ENCODE measurements around the gene ADGRD1.

Gene ADGRD1

DNA sequence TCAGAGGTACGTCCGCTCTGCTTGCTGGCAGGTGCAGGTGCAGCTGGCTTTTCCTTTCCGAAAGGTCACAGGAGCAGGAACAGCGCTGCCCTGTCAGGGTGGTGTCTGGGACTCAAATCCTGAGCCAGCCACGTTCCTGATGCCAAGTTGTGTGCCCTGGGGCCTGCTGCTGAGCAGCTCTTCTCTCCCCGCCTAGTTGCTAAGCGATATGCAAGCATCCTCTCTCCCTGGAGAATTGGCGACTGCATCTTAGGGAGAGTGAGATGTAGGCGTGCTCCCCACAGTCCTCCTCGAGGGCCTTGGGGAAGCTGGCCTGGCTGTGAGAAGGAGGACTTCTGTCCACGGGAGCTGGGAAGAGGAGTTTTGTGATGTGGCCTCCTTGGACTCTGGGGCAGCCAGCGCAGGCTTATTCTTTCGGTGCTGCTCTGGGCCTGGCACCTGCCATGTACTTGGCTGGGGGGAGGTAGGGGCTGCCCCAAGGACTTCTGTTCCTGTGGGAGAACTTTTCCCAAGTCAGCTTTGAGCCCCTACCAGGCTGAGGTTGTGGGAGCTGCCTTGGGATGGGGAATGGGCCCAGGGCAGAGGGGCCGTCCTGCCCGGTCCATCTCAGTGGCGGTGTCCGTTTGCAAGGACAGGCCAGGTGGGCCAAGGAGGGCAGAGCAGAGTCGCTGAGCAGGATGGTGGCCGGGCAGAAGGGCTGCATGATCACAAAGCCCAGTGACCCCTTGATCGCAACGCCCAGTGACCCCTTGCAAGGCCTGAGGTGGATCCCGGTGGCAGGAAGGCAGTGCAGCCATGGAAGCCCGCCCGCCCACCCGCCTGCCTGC lies 183.5 kb downstream of the ADGRD1 start:
- DNase-seq (ENCODE audit: low spot score): no peak

DNA sequence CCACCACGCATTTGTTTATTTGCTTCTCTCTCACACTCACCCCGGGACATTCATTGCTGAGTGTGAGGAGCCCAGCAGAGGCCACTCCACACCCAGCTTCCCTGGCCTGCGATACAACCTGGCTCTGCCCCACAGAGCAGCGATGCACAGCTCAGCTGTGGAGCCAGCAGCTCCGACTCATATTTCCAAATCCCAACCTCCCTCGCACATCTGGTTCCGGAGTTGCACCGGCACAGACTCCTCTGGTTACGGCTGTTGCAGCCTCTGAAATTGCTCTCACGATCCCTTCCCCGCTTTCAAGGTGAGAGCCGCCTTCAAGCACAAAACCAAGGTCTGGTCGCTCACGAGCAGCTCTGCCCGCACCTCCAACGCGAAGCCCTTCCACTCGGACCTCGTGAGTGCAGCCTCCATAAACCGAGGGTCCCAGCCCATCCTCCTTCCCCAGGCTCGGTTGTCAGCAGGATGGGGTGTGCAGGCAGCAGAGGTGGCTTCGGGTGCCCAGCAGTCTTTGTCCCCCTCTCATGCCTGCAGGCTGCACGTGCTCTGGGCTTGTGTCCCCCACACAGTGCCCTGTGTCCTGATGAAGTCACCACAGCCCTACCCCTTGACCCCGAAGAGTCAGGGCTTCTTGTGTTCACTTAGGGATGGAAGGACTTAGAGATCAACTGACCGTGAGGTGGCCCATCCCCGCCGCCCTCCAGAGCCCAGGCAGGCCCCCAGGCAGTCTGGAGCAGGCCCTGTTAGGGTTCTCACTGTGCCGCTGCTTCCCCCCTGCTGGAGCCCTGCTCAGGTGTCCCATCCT lies 184.3 kb downstream of the ADGRD1 start:
- no peak for DNase-seq (ENCODE audit: low spot score)

DNA sequence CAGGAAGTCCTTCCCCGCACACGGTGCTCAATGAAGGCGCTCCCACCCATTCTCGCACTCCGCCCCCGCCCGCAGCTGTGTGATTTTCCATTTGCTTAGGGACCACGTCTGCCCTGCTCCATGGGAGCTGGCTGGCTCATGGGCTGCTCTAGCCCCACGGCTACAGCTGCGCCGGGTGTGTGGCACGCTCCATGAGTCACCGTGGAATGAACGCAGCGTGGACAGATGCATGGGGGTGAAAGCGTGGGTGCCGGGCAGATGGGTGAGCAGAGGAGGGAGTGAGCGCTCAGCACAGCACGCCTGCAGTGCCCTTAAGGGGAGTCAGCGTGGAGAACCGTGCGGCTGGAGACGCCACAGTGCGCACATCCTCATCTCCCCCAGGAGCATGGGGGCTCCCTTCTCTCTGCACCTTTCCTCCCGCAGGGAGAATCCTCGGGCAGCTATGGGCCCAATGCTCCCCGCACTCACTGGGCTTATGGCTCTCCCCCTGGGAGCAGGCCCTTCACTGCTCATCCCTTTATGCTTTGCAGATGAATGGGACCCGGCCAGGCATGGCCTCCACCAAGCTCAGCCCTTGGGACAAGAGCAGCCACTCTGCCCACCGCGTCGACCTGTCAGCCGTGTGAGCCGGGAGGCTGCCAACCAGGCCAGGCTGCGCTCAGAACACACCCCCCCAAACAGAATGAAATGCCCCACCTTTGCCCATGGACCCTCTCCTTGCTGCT lies 185.1 kb downstream of the ADGRD1 start:
- DNase-seq (ENCODE audit: low spot score): no peak

DNA sequence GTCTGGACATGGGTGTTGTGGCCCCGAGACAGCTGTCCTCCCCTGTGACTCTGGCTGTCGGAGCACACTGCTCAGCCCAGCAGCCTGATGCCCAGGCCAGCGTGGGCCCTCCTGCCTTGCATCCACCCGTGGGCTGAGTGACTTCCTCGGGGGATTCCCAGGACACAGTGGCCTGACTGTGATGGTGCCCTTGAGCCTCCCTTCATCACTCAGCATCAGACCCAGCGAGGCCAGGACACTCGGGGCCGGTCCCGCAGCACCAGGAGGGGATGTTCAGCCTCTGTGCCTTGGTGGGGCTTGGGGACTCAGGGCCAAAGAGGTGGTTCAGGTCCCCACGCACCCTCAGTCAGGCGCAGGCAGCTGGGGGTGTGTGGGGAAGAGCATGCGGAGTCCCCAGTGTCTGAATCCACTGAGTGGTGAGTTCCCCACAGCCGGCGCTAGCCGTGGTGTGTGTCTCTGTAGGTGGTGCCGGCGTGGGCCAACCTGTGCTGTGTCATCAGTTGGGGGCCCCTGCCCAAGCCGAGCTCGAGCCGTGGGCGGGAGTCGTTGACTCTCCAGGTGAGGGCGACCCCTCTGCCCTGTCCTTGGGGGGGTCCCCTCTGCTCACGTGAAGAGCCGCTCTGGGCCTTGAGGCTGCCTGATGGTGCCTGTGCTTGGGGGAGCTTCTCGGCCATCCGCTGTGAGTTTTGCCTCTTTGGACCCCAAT lies 185.8 kb downstream of the ADGRD1 start:
- DNase-seq (ENCODE audit: low spot score): no peak

DNA sequence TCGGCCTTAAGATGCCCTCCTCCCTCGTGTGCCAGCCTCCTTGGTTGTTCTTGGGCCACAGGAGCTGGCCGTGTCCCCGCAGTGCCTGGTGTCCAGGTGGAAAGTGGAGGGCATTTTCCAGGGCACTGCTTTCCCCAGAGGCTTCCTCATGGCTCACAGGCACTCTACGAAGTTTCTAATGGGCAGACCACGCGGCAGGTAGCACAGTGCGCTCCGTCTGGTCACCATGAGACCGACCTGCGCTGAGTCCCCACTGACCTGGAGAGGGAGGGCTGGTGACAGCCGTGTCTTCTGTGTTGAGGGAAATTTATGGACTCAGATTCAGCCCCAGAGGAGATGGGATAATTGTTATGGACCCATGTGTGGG lies 186.3 kb downstream of the ADGRD1 start:
- DNase-seq (ENCODE audit: low spot score): no peak

DNA sequence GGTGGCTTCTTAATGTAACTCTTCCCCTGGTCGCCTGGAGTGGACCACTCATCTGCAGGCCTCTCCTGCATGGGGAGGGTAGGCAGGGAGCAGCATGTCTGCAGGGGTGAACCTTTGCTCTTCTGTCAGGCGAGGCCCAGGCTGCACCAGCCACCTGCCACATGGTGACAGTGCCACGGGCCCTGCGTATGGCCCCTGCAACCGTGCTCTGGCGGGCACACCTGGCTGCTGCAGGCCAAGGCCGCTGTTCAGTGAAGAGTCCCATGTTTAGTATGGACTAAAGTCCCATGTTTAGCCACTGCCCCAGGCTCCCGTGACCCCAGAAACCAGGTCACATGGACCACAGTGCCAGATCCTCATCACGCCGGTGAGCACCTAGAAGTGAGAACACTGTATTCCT lies 187.0 kb downstream of the ADGRD1 start:
- no peak for DNase-seq (ENCODE audit: low spot score)

DNA sequence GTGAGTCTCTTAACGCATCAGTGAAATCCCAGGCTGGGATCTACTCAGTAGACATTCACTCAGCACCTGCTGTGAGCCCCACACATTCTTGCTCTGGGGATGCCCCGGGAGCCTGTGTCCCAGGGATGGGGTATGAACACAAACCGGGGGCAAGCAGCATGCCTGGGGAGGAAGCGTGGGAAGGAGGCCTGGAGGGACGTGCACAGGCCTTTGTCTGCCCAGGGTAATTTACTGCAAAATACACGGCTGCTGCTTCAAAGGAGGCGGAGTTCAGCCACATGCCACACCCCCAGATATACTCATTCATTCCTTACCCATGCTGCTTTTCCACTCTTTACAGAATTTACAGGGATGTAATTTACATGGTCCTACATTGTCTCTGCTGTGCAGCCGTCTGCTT lies 187.8 kb downstream of the ADGRD1 start:
- DNase-seq (ENCODE audit: low spot score): no peak

DNA sequence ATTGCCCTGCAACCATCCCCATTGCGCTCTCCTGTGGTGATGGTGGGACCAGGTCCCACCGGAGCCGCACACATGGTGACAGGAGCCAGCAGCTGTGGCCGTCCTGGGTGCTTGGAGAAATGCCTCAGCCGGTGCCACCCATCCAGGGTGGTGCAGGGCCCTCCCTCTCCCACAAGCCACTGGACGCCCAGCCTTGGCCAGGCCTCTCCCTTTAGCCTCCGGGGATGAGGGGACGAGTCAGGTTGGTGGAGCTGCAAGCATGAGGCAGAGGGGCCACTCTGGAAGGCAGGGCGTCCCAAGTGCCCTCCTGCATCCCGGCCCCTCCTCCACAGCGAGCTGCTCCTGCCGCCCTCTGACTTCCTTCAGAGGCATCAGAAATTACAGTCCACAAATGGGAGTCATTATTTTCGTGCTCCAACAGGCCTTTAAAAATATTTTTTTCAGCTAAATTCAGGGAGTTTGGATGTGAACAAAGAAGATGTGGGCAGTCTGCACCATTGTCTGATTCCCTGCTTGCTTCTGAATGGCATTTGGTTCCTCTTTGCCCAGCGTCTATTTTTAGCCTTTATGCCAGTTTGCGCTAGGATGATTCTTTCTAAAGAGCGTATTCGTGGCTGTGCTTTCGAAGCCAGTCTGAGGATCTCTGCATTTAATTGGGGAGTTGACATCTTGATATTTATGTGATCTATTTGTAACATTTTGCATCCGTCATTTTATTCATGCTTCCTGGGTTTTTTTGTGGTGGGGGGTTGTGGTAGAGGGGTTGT lies 189.4 kb downstream of the ADGRD1 start:
- no peak for DNase-seq (ENCODE audit: low spot score)

DNA sequence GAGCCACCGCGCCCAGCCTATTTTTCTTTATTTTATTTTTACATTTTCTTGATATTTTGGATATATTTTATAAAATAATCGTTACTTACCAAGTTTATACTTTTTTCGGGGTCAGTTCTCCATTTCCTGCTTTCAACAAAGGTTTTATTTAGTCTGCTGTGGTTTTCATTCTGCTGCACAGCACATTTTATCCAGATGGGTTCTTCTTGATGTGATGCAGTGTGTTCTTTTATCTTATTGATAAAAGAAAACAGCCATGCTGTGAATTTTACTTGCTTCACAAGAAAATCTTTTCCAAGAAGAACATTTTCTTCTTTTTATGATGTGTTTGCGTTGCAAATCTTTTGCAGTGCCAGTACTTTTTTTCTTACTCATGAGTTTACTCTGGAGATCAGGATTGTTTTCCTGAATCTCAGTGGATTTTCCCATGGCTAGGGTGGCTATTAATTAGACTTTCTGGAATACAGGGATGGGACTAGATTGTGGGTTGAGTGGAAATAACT lies 192.5 kb downstream of the ADGRD1 start:
- no peak for DNase-seq (ENCODE audit: low spot score)

DNA sequence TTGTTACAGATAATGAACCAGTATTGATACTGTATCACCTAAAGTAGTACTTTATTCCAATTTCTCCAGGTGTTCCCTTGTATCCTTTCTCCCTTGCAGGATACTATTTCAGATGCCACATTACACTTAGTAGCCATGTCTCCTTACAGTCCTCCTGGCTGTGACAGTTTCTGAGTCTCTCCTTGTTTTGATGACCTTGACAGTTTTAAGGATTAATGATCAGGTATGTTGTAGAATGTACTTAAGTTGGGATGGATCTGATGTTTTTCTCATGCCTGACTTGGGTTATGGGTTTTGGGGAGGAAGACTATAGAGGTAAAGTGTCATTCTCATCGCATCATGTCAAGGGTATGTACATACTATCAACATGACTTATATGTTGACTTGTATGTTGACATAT lies 193.6 kb downstream of the ADGRD1 start:
- DNase-seq (ENCODE audit: low spot score): no peak

DNA sequence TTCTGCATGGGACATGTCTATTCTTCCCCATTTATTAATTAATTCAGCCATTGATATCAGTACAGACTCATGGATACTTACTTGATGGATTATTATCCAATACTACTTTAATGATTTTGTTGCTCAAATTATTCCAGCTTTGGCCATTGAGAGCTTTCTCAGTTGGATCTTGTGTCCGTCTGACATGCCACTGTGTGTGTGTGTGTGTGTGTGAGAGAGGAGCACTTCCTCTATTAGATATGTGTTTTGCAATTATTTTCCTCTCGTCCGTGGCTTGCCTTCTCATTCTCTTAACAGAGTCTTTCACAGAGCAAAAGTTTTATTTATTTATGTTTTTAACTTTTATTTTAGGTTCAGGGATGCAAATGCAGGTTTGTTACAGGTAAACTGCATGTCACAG lies 194.2 kb downstream of the ADGRD1 start:
- DNase-seq (ENCODE audit: low spot score): no peak

DNA sequence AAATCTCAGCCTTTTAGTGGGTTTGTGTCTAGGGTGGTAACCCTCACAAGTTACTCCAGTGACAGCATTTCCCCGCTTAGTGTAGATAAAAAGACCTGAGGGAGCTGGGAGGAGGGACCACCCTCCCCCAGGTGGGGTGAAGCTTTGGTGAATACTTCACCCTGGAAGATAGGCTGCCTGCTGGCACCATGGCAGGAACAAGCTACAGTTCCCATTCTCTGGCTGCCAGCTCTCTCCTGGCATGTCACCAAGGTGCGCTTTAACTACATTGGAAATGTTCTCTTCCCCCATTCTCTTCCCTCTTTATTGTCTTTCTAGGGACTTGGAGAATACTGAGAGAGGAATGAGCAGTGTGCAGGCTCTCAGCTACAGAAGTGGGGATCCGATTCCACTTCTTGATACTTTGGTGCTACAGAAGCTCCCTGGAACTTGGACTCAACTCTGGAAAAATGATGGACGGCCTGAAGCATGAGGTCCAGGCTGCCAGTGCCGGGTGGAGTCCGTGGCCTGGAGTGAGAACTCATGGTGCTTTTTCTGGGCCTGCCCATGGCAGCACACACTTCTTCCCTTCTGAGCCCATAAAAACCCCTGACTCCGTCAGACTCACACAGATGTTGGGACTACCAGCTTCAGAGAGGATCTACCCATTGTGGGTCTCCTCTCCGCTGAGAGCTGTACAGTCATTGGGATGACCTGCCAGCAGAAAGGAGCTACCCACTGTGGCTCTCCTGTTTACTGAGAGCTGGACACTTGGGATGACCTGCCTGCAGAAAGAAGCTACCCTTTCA lies 198.0 kb downstream of the ADGRD1 start:
- no peak for DNase-seq (ENCODE audit: low spot score)

DNA sequence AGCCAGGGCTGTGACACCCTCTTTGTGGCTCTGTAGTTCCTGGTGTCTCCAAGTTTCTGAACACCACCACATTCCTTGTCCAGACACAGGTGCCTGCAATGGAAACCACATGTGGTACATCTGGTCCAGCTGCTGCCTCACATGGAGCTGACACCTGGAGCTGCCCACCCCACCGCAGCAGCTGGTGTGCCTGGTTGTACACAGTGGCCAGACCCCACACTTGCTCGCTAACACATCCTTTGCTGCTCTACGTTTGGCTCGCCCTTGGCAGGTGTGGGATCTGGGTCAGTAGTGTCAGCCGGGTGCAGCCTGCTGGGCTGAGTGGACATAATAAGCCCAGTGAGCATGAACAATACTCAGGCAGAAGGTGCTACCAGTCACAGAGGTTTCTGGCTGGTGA lies 198.9 kb downstream of the ADGRD1 start:
- DNase-seq (ENCODE audit: low spot score): no peak

DNA sequence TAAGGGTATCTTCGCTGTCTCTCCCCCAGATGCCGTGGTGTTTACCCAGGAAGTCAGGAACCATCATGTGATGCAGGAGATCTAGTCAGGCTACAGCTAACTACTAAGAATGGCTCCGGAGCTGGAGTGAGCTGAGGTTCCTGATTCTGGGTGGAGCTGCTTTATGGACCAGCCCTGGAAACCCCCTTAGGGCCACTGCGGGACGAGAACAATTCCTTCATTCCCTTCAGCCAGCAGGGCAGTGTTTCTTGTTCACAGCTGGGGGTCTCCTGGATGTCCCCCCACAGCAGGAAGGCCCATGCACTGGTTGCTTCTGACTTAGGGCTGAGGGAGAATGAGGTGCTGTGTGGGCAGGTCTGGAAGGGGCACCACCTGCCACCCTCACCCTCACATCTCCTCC lies 199.3 kb downstream of the ADGRD1 start:
- DNase-seq (ENCODE audit: low spot score): no peak

DNA sequence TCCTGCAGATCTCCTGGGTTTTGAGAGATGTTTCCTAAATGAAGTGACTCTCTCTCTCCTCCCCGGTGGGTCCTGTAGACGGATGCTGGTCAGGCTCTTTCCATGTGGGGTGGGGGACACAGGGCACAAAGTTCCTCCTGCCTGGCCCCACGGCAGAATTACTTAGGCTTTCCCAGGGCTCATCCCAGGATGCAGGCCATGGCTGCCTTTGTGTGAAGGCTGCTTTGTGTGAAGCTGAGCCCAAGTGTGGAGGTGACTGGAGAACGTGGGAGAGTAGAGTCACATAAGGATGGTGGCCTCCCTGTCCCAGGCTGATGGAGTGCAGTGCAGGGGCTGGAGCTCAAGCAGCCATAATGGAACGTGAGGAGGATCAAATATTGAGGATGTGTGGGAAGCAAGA lies 200.2 kb downstream of the ADGRD1 start:
- DNase-seq (ENCODE audit: low spot score): no peak

DNA sequence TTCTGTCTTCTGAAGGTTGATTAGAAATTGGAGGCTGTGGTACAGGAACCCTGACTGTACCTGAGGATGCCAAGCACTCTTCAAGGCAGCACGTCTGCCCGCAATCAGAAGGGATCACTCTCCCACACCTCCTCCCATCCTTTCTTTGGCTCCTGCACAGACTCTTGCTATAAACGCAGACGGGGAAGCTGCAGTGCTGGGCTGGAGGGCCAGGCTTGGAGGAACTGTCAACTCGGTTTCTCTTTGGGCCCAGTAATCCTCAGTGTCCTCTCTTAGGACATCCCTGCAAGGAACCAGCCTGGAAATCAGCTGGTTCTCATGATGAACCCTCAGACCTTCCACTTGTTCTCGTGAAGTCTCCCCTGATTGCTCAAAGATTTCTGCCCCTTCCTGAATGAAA lies 201.4 kb downstream of the ADGRD1 start:
- no peak for DNase-seq (ENCODE audit: low spot score)

DNA sequence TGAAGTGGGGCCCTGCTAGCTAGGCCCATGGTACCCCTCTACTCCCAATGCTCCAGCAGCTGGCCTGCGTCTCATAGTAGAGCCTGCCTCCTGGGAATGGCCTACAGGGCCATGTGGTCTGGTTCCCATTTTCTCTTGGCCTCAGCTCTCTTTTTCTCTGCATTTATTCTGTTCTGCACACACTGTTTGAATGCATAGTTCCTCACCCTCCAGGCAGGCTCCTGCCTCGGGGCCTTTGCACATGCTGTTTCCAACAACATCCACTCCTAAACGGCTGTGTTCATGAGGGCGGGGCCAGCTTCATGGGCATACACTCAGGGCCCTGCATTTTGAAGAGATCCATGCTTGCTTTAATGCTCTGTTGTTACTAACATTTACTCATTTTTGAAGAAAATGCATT lies 204.0 kb downstream of the ADGRD1 start:
- DNase-seq (ENCODE audit: low spot score): no peak

DNA sequence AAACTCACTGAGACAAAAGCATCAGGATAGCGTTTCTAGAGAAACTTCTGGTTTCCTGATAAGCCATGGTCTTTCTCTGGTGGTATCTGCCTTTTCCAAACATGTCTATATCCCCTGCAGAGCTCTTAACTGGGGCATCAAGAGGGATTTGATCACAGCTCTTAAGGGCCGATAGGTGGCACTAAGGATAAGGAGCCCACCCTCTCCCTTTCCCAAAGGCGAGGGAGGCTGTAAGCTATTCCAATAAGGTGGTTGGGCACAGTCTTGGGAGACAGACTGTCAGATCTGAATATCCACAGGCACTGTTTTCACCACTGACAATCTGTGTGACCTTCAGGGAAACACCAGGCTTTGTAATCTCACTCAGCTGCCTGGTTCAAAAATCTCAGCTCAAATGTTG lies 206.0 kb downstream of the ADGRD1 start:
- DNase-seq (ENCODE audit: low spot score): no peak

DNA sequence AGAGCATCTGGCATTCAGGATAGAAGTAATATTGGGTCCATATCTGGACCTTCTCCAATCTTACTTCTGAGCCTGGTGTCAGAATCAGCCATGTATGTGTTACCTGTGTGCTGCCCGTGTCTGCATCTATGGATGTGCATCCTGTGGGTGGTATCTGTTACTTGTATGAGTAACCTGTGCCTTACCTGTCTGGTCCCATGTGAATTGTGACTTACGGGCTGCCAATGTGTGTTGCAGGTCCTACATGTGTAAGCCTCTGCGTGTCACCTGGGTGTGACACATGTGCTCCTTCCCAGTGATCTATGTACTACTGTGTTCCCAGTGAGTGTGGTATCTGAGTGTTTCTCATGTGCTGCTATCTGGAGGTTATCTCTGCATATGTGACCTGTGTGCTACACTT lies 208.4 kb downstream of the ADGRD1 start:
- no peak for DNase-seq (ENCODE audit: low spot score)

DNA sequence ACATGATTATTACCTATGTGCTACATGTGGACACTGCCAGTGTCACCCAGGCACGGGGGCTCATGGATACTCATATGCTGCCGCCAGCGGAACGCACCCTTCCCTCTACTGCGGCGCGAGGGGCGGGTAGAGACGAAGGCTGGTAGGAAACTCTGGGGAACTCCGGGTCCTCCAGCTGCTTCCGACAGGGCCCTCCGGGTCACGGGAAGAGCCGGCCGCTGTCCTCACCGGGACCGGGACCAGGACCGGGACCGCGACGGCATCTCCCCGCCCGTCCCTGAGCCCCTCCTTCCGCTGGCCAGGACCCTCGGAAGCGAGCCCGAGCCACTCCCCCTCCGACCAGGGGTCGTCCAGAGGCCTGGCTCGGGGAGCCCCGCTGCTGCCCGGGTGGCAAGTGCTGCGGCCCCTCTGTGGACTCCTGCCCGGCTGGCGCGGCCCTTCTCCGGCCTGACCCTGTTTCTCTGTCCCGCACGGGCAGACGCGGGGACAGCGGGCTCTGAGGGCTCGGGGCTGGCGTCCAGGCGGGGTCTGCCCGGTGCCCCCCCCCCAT lies 209.6 kb downstream of the ADGRD1 start:
- no peak for DNase-seq (ENCODE audit: low spot score)

Measured in CD4-positive, alpha-beta T cell treated with Interleukin-15 for 4 hours (primary cell).